Tibial artery (tissue), 4 donors: ENCODE measurements around the gene MCCD1.

Experiments
- DNase-seq, 2 donors: peaks; one replicate each; pipeline ENCODE4 v3.0.0-alpha.2; 2019
- H3K27ac ChIP-seq, 2 donors: fragments of 200-600 bp; sonication (generic) in 1 of 2; 1 replicate in 1 of 2; 2 replicates in 1 of 2; pipeline ENCODE4 v1.5.1; 2018 to 2019; ENCODE audit warnings: mild to moderate bottlenecking in 1 of 2
- H3K27me3 ChIP-seq, 2 donors: fragments of 200-600 bp; sonication (generic) in 1 of 2; one replicate each; pipeline versions ENCODE4 v1.5.1 to v1.6.0; 2016 to 2019
- H3K36me3 ChIP-seq, 3 donors: fragments of 200-600 bp; sonication (generic) in 2 of 3; one replicate each; pipeline ENCODE4 v1.5.1; 2016 to 2019; ENCODE audit warnings: mild to moderate bottlenecking in 2 of 3
- H3K4me1 ChIP-seq, 4 donors: fragments of 200-600 bp; sonication (generic) in 2 of 4; 1 replicate in 3 of 4; 2 replicates in 1 of 4; pipeline ENCODE4 v1.5.1; 2016 to 2019
- H3K4me3 ChIP-seq, 2 donors: fragments of 200-600 bp; sonication (generic) in 1 of 2; 1 replicate in 1 of 2; 2 replicates in 1 of 2; pipeline ENCODE4 v1.5.1; 2018 to 2019; ENCODE audit warnings: mild to moderate bottlenecking in 2 of 2
- H3K9me3 ChIP-seq, 3 donors: fragments of 200-600 bp; sonication (generic) in 1 of 3; one replicate each; pipeline ENCODE4 v1.5.1; 2016 to 2019
- intact Hi-C: fragments of 100-400 bp; cut with DNase I; formaldehyde crosslinking; loops from one replicate; pipeline ENCODE4 v1.15.0; 2023; ENCODE audit warnings: low total_unique reads
- TF ChIP-seq, protein P1 (sequence below), 2 experiments: fragments of 200-600 bp in 1 of 2; fragments of 450-650 bp in 1 of 2; IDR thresholded peaks; one replicate each; pipeline ENCODE4 v1.5.1; 2017 to 2019; ENCODE audit warnings: antibody characterized with exemption in 2 of 2, mild to moderate bottlenecking in 1 of 2, moderate library complexity in 1 of 2

Gene MCCD1

DNA sequence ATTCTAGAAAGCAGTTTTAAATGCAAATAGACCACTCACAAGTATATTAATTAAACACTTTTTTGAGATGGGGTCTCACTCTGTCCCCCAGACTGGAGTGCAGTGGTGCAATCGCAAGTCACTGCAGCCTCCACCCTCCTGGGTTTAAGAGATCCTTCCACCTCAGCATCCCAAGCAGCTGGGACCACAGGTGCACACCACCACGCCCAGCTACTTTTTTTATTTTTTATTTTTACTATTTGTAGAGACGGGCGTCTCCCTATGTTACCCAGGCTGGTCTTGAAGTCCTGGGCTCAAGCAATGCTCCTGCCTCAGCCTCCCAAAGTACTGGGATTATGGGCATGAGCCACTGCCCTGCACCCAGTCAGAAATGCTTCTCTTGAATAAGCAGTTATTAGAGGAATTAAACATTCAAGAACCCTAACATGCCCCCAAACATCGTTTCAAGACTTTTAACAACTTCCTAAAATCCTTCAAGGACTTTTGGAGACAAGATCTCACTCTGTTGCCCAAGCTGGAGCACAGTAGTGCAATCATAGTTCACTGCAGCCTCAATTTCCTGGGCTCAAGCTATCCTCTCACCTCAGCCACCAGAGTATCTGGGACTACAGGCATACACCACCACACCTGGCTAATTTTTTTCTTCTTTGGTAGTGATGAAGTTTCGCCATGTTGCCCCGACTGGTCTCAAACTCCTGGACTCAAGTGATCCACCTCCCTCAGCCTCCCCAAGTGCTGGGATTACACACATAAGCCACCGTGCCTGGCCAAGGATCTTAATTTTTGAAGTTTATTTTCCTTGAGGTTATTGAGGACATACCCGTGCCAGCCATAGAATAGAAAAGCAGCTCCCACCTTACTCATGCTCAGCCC lies 3.2 kb downstream of the MCCD1 start:
- DNase-seq = no peak
- no peaks in the 10 kb centered on the region for H3K4me1 ChIP-seq
- H3K9me3 ChIP-seq = no peaks in the 10 kb centered on the region
- peaks cover 63 to 78% (median 77%) of the 10 kb centered on the region in 3 donors for H3K36me3 ChIP-seq
- TF ChIP-seq, protein P1, sequence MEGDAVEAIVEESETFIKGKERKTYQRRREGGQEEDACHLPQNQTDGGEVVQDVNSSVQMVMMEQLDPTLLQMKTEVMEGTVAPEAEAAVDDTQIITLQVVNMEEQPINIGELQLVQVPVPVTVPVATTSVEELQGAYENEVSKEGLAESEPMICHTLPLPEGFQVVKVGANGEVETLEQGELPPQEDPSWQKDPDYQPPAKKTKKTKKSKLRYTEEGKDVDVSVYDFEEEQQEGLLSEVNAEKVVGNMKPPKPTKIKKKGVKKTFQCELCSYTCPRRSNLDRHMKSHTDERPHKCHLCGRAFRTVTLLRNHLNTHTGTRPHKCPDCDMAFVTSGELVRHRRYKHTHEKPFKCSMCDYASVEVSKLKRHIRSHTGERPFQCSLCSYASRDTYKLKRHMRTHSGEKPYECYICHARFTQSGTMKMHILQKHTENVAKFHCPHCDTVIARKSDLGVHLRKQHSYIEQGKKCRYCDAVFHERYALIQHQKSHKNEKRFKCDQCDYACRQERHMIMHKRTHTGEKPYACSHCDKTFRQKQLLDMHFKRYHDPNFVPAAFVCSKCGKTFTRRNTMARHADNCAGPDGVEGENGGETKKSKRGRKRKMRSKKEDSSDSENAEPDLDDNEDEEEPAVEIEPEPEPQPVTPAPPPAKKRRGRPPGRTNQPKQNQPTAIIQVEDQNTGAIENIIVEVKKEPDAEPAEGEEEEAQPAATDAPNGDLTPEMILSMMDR (IDR thresholded peaks at IDR 0.05) = no peak
- intact Hi-C loops = no loop called here
- H3K27me3 ChIP-seq = no peaks in the 10 kb centered on the region
- no peak overlapping the region for H3K27ac ChIP-seq
- H3K4me3 ChIP-seq = no peak overlapping the region

DNA sequence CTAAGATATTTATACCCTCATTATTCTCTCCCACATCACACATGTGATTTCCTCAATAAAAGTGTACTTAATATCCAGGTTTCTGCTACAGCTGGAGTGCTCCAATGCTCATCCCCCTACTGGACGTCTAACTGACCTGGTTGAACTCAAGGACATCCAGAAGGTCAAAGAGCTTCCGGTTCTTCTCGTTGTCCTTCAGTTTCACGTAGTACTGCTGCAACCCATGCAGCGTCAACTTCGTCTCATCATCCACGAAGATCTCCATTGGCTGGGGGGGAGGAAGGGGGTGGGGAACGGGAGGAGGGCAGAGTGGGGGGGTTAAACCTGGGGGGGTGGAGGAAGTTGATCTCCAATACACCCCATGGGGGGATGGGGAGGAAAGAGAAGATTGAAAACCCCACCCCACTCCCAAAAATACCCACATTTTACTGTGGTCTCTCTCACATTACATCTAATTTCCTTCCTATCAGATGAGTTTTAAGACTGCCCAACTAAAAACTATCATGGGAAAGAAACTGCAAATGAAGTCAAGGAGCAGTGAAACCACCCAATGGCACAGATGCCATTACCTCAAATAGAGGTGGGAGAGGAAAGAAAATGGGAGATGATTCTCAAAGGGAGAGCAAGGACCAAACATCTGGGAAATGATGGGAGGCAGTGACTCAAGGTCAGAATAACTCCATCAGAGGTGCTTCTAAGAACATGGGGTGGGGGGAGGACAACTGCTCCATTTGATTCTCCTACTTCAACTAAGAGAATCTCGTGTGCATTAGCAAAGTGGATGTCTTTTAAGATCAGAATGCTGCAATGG lies 4.1 kb downstream of the MCCD1 start:
- no peak for DNase-seq
- Histone ChIP-seq H3K36me3 (peaks cover 71 to 87% (median 85%) of the 10 kb centered on the region in 3 donors), H3K27ac (no peak overlapping the region), H3K27me3 (no peaks in the 10 kb centered on the region), H3K4me3 (no peak overlapping the region), H3K4me1 (no peaks in the 10 kb centered on the region), H3K9me3 (no peaks in the 10 kb centered on the region)
- intact Hi-C loops = no loop called here
- TF ChIP-seq, protein P1 (IDR thresholded peaks at IDR 0.05) = no peak

GRCh38 chr6:31533455-31533841 lies 4.7 kb downstream of the MCCD1 start:
- Histone ChIP-seq H3K4me3 (no peak overlapping the region), H3K9me3 (no peaks in the 10 kb centered on the region), H3K36me3 (peaks cover 71 to 93% (median 91%) of the 10 kb centered on the region in 3 donors), H3K4me1 (peaks cover 0 to 3% (median under 1%) of the 10 kb centered on the region in 4 donors), H3K27ac (no peak overlapping the region), H3K27me3 (no peaks in the 10 kb centered on the region)
- intact Hi-C loops = no loop called here
- no peak for DNase-seq
- TF ChIP-seq, protein P1 (IDR thresholded peaks at IDR 0.05) = no peak

- Histone ChIP-seq H3K4me3 (no peak overlapping the region), H3K4me1 (peaks cover 0 to 9% (median 6%) of the 10 kb centered on the region in 4 donors), H3K9me3 (no peaks in the 10 kb centered on the region), H3K27me3 (no peaks in the 10 kb centered on the region), H3K36me3 (peaks cover 74 to 98% (median 97%) of the 10 kb centered on the region in 3 donors), H3K27ac (no peak overlapping the region)
- DNase-seq = no peak
- intact Hi-C loops = no loop called here
- TF ChIP-seq, protein P1 (IDR thresholded peaks at IDR 0.05) = no peak
These were observed 5.2 kb downstream of the MCCD1 start for GRCh38 chr6:31534011-31534410.

DNA sequence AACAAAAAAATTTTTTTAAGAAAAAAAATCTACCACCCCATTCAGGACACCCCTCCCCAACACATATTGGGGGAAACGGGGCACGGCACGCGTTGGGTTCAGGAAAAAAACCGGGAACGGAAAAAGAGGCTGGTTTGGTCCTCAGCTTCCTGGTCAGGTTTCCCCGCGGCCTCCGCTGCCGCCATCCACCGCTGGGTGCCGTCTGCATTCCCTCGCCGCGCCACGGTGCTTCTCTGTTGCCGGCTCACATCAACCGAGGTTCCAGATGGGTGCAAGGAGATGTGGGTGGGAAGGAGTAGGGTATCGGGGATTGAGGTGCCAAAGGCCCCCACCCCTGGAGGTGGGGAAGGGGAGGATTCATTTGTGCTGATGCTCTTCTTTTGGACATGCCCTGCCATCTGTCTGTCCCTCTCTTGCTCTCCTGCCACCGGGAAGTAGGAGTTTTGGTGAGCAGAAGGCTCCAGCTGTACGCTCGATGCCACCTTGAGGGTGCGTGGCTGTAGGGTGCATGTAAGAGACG lies 5.8 kb downstream of the MCCD1 start:
- no peak overlapping the region for H3K4me3 ChIP-seq
- peaks cover 0 to 15% (median 11%) of the 10 kb centered on the region in 4 donors for H3K4me1 ChIP-seq
- peaks cover 79 to 100% (median 99%) of the 10 kb centered on the region in 3 donors for H3K36me3 ChIP-seq
- H3K27ac ChIP-seq = no peak overlapping the region
- H3K9me3 ChIP-seq = no peaks in the 10 kb centered on the region
- no peak for DNase-seq
- H3K27me3 ChIP-seq = no peaks in the 10 kb centered on the region
- TF ChIP-seq, protein P1 (IDR thresholded peaks at IDR 0.05) = no peak
- intact Hi-C loops = no loop called here
